Activated naive CD8-positive, alpha-beta T cell treated with anti-CD3 and anti-CD28 coated beads for 36 hours (primary cell): ENCODE results near the gene OTUB1. TPM values are rescaled to one million over a fixed set of nuclear protein-coding genes. Genes with fewer than 3 reads are reported as not detected.

ENCODE experiments used
- DNase-seq: peaks from one replicate; pipeline ENCODE4 v3.0.0; 2021
- H3K27ac Mint-ChIP-seq: one replicate; pipeline ENCODE4 v1.8.0; 2022; ENCODE audit warnings: mild to moderate bottlenecking, moderate library complexity, mixed read lengths
- H3K27me3 Mint-ChIP-seq: one replicate; pipeline ENCODE4 v1.8.0; 2022; ENCODE audit warnings: mild to moderate bottlenecking, mixed read lengths
- H3K36me3 Mint-ChIP-seq: one replicate; pipeline ENCODE4 v1.8.0; 2021; ENCODE audit warnings: mild to moderate bottlenecking, mixed read lengths
- H3K4me1 Mint-ChIP-seq: one replicate; pipeline ENCODE4 v1.8.0; 2021; ENCODE audit warnings: mixed read lengths
- H3K4me3 Mint-ChIP-seq: one replicate; pipeline ENCODE4 v1.8.0; 2022; ENCODE audit warnings: mild to moderate bottlenecking, moderate library complexity, mixed read lengths
- H3K9me3 Mint-ChIP-seq: one replicate; pipeline ENCODE4 v1.8.0; 2022; ENCODE audit warnings: mixed read lengths
- total RNA-seq, 2 experiments: library from RNA; stranded (reverse); gene quantifications; one replicate each; pipeline ENCODE4 v1.2.3, GENCODE V29; 2021

The OTUB1 gene, protein sequence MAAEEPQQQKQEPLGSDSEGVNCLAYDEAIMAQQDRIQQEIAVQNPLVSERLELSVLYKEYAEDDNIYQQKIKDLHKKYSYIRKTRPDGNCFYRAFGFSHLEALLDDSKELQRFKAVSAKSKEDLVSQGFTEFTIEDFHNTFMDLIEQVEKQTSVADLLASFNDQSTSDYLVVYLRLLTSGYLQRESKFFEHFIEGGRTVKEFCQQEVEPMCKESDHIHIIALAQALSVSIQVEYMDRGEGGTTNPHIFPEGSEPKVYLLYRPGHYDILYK
- total RNA-seq: 10 to 100 TPM; 70.5 to 72.0 TPM

DNA sequence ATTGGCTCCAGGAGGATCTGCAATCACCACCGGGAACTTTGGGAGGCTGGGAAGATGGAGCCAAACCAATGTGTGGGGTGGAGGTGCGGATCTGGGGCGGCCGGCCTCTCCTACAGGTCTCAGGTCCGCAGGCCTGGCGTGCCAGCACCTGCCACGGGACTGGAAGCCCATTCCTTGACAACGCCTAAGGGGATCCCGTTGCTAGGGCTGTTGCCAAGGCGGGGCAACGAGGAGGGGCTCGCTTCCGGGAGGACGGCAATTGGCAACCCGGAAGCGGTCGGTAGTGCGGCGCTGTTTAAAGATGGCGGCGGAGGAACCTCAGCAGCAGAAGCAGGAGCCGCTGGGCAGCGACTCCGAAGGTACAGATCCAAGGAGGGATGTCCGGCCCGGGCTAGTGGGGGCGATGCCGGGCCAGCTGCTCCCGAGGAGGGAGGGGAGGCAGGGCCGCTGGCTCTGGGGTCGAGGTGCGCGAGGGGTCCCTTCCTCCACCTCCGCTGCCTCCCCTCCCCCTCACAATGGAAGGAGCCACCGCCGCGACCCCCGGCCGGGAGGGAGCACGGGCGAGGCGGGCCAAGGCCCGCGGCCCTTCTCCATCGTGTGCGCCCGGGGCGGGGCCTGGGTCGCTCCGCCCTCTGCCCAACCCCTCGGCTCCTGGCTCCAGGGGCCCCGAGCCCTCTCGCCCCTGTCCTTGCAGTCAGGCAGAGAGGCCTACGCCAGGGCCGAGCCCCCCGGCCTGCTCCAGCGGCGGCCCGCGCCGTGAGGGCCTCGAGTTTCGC is at the start of gene OTUB1:
Gene OTUB1 (plus strand): TSS at position 283 of the 776 bp plus-strand sequence. CDS start 19 bp downstream, at position 302.
- Mint-ChIP-seq H3K36me3 (peaks cover 18% of the 10 kb centered on the region), H3K4me1 (peaks cover 26% of the 10 kb centered on the region), H3K27ac (peak within 1 kb of the TSS; percentile 95), H3K27me3 (no peaks in the 10 kb centered on the region), H3K4me3 (peak within 1 kb of the TSS; percentile 92), H3K9me3 (no peaks in the 10 kb centered on the region)
- DNase-seq: peak; percentile 88

DNA sequence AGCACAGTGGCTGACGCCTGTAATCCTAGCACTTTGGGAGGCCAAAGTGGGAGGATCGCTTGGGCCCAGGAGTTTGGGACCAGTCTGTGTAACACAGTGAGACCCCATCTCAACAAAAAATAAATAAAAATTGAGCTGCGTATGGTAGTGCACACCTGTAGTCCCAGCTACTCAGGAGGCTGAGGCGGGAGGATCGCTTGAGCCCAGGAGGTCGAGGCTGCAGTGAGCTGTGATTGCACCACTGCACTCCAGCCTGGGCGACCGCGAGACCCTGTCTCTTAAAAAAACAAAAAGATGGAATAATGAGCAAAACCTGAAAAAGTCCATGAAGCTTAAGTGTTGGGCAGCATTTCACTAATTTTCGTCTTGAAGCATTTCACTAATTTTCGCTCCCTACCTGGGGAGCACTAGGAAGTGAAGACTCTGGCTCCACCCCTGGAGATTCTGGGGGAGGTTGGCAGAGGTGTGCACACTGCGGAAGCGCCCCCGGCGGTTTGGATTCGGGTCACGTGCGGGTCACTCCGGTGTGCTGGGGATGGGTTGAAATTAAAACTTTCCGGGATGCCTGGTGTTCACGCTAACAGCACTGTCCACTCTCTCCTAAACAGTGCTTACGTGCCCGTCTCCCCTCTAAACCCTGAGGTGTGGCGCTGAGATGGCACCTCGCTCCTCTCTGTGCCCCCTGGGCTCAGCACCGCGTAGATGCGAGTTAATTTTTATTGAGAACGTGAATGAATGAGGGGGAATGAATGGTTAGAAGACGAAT is 48.3 kb upstream of the OTUB1 start:
- H3K9me3 Mint-ChIP-seq: no peaks in the 10 kb centered on the region
- no peak for DNase-seq

DNA sequence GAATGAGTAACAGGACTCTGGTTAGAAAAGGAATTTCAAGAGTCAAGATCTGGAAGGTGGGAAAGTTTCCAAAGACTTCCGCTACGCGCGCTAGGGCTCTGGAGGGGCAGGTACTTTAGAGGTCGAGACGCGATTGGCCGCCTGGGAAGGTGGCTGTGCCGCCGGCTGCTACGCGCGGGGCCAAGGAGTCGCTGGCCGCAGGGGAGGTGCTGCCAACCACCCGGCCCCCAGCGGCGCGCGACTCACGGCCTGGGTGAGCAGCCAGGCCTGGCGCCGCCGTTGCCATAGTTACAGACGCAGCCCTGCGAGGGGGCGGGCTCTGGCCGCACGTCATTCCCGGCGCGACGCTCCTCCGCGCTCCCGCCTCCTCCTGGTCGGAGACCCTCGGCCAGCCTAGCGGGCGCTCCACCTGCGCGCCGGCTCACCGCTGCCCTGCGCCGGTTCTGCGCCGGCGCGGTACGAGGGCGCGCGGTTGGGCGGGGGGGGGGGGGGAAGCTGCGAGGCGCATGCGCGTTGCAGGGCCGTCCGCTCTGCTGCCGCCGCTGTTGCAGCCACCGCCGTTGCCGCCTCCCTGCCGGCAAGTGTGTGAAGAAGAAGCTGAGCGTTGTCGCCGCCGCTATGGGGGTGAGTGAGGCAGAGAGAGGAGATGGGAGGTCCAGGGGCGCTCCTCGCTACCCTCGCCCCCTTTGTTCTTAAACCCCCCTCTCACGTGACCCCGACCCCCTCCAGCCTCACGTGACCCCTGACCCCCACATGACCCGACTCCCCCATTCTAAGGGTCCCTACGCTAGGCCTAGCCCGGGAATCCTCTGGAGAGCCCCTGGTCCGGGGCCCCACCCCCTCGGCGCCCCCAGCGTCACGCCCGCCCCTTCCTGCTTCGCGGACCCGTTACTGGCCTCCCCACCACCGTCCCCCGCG is 47.5 kb upstream of the OTUB1 start, which contains the start of gene NAA40:
Gene NAA40 (plus strand): TSS at position 524 of the 918 bp plus-strand sequence. CDS start 95 bp downstream, at position 619.
- Mint-ChIP-seq H3K4me1 (peaks cover 20% of the 10 kb centered on the region), H3K27me3 (no peaks in the 10 kb centered on the region), H3K36me3 (no peaks in the 10 kb centered on the region), H3K27ac (peak within 1 kb of the TSS; percentile 71), H3K9me3 (no peaks in the 10 kb centered on the region), H3K4me3 (peak within 1 kb of the TSS; percentile 82)
- peak; percentile 98 for DNase-seq

More for the DNA sequence above, 48.3 kb upstream of the OTUB1 start:
- peak overlapping the region; percentile 71 for H3K27ac Mint-ChIP-seq
- H3K4me3 Mint-ChIP-seq: peak overlapping the region; percentile 82
- H3K4me1 Mint-ChIP-seq: peaks cover 18% of the 10 kb centered on the region
- no peaks in the 10 kb centered on the region for H3K27me3 Mint-ChIP-seq
- no peaks in the 10 kb centered on the region for H3K36me3 Mint-ChIP-seq

DNA sequence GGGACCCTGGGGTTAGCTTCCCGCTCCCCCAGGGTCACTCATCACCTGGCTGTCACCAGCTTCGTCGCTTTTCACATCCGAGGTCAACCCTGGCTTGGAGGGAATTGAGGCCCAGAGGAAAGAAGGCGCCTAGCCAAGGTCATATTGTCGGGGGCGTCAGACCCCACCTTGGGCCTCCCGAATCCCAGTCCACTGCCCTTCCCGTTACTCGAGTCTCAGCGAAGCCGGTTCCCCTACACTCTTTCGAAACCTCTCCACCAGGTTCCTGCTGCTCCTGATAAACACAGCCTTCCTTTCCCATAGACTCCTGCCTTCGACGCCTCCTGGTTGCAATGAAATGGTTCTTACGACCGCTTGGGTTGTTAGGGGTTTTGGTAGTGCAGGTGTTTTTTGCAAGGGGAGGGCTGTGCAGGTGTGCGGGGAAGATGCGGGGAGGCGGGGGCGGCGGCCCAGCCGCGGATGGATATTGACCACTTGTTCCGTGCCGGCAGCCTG is 46.8 kb upstream of the OTUB1 start:
- Mint-ChIP-seq H3K4me3 (peak overlapping the region; percentile 82), H3K4me1 (peaks cover 22% of the 10 kb centered on the region), H3K27me3 (no peaks in the 10 kb centered on the region), H3K9me3 (no peaks in the 10 kb centered on the region), H3K36me3 (no peaks in the 10 kb centered on the region), H3K27ac (peak overlapping the region; percentile 7)
- no peak for DNase-seq

DNA sequence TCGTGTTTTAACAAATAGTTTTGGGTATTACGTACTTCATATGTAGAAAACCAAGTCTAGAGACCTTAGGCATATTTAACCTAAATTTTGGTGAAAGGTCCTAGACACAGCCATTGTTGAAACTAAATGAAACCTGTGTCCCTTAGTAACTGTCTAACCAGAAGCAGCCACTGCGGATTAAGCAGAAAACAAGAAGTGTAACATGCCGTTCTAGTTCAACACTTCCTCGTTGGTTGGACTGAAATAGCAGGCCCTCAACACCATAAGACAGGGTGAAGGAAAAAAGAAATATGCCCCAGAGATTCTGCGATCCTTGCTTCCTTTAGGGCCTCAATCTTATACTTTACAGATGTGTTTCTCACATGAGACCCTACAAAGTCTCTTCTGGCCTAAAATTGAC is 45.5 kb upstream of the OTUB1 start:
- H3K4me1 Mint-ChIP-seq: peaks cover 22% of the 10 kb centered on the region
- no peak overlapping the region for H3K27ac Mint-ChIP-seq
- H3K27me3 Mint-ChIP-seq: no peaks in the 10 kb centered on the region
- no peak for DNase-seq
- no peaks in the 10 kb centered on the region for H3K36me3 Mint-ChIP-seq
- peak overlapping the region; percentile 40 for H3K4me3 Mint-ChIP-seq
- H3K9me3 Mint-ChIP-seq: no peaks in the 10 kb centered on the region

DNA sequence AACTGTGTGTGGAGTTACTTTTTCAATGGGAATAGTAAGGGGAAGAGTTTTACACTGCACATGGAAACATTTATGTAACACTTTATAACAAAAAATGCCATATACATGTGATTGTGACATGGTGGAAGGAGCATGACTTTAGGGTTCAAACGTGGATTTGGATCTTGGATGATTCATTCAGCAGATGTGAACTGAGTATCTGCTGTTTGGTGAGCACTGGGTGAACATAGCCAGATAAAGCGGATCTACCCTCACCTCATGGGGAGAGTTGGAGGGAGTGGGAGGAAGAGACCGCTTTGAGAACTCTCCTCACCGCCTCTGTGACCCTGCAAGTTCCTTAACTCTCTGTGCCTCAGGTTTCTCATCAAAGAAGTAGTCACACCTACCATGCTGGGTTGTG is 44.3 kb upstream of the OTUB1 start:
- Mint-ChIP-seq H3K27ac (peak overlapping the region; percentile 14), H3K36me3 (no peaks in the 10 kb centered on the region), H3K4me1 (peaks cover 24% of the 10 kb centered on the region), H3K9me3 (no peaks in the 10 kb centered on the region), H3K27me3 (no peaks in the 10 kb centered on the region), H3K4me3 (no peak overlapping the region)
- no peak for DNase-seq

DNA sequence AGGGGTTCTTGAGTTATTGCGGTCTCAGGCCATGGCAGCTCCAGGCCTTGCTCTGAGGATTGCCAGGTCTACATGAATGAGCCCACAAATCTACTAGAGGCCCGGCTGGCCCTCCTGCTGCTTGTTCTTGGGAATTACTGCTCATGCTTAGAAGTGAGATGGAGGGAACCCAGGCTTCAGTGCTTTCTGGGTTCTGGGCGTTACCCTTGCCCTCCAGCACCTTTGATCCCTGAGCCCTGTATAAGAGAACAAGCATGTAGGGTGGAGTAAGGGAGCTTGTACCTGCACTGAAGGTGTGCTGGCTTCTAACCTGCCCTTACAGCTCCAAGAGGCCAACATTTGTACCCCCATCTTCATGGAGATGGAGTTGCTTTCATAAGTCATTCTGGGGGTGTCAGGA is 43.4 kb upstream of the OTUB1 start:
- Mint-ChIP-seq H3K4me3 (no peak overlapping the region), H3K4me1 (peaks cover 21% of the 10 kb centered on the region)

DNA sequence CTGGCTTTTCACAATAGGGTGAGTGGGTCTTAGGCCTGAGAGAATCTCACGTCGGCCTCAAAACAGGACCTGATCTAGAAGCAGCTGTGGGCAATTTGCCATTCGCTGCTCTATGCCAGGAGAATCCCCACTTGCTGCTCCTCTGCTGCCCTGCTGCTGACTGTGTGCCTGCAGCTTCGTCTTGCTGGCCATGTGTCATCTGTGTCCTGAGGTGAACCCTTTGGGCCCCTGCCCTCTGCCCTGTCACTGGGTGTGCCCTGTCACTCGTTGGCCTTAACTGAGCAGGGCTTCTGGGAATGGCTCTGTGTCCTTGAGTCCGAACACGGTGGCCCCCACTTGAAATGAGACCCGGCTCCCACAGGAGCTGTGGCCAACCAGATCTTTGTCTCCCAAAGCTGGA is 41.3 kb upstream of the OTUB1 start:
- Mint-ChIP-seq H3K27ac (no peak overlapping the region), H3K4me3 (no peak overlapping the region), H3K4me1 (peaks cover 14% of the 10 kb centered on the region), H3K9me3 (no peaks in the 10 kb centered on the region), H3K27me3 (no peaks in the 10 kb centered on the region), H3K36me3 (no peaks in the 10 kb centered on the region)
- no peak for DNase-seq

More for the DNA sequence above, 43.4 kb upstream of the OTUB1 start:
- Mint-ChIP-seq H3K36me3 (no peaks in the 10 kb centered on the region), H3K9me3 (no peaks in the 10 kb centered on the region), H3K27ac (no peak overlapping the region), H3K27me3 (no peaks in the 10 kb centered on the region)
- no peak for DNase-seq

DNA sequence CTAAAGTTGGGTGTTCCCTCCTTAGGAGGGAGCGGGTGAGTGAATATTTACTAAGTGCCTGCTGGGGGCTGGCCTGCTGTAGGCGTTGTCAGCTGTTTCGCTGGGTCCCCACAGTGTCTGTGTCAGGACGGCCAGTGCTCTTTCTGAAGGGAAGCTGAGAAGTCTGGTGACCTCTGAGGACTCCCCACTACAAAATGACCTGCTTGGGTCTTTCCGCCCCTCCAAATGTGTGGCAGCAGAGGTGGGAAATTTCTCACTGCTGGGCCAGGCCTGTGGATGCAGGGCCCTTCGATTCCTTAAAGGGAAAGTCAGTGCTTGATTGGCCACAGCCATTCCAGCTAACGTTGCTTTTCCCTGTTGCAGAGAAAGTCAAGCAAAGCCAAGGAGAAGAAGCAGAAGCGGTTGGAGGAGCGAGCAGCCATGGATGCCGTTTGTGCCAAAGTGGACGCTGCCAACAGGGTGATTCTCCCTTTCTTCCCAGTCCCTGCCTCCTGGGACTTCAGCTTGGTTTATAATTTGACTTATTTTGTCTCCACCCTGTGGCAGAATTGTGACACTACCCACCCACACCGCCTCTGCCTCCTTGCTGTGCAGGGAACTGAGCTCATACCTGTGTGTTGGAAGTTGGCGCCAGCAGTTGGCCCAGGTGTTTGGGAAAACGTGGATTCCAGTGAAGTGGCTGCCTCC is 40.6 kb upstream of the OTUB1 start:
- H3K27ac Mint-ChIP-seq: no peak overlapping the region
- H3K4me1 Mint-ChIP-seq: peaks cover 11% of the 10 kb centered on the region
- H3K4me3 Mint-ChIP-seq: no peak overlapping the region
- no peaks in the 10 kb centered on the region for H3K36me3 Mint-ChIP-seq
- H3K27me3 Mint-ChIP-seq: no peaks in the 10 kb centered on the region
- DNase-seq: peak; percentile 37
- no peaks in the 10 kb centered on the region for H3K9me3 Mint-ChIP-seq

DNA sequence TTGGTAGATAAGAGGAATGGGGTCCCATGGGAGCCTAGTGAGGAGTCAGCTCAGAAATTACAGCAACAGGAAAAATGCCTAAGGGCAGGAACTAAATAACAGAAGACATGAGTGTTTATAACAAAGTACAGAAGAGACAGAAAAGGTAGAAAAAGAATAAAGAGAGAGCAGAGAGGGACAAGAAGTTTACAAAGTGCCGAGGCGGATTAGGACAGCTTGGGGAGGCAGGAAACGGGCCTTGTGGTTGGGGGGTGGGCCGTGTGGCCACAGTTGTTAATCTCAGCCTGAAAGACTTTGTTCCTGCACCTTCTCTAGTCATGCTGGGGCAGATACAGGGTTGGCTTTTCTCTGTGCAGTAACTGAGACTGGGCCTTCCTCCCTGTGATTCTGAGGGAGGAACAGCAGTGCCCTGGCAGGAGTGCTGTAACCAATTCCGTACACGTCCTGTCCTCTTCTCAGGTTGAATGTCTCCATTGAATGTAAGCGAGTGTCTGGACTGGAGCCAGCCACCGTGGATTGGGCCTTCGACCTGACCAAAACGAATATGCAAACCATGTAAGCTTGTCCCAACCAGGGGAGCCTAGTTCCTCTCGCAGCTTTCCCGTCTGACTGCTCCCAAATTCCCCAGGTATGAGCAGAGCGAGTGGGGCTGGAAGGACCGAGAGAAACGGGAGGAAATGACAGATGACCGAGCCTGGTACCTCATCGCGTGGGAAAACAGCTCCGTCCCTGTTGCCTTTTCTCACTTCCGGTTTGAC is 34.3 kb upstream of the OTUB1 start:
- H3K4me3 Mint-ChIP-seq: peak overlapping the region; percentile 11
- H3K27me3 Mint-ChIP-seq: no peaks in the 10 kb centered on the region
- peaks cover 23% of the 10 kb centered on the region for H3K4me1 Mint-ChIP-seq
- no peaks in the 10 kb centered on the region for H3K9me3 Mint-ChIP-seq
- peak overlapping the region; percentile 62 for H3K27ac Mint-ChIP-seq
- peaks cover 14% of the 10 kb centered on the region for H3K36me3 Mint-ChIP-seq
- peak; percentile 41 for DNase-seq

DNA sequence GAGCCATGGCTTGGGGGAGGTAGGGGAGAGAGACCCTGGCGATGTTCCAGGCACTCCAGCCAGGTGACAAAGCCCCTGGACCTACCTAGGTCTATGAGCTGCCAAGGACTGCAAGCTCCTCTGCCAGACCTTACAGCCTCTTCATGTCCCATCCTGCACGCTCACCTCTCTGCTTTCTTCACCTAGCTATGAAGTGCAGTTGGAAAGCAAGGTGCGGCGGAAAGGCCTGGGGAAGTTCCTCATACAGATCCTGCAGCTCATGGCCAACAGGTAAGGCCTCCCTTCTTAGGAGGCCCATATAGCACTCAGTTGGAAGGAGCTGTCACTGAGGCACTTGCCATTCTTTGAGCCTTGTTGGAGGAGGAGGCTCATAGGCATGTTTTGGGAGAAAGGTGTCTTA is 33.7 kb upstream of the OTUB1 start:
- peaks cover 14% of the 10 kb centered on the region for H3K36me3 Mint-ChIP-seq
- peak overlapping the region; percentile 62 for H3K27ac Mint-ChIP-seq
- no peaks in the 10 kb centered on the region for H3K27me3 Mint-ChIP-seq
- DNase-seq: no peak
- H3K9me3 Mint-ChIP-seq: no peaks in the 10 kb centered on the region
- H3K4me1 Mint-ChIP-seq: peaks cover 23% of the 10 kb centered on the region
- no peak overlapping the region for H3K4me3 Mint-ChIP-seq

DNA sequence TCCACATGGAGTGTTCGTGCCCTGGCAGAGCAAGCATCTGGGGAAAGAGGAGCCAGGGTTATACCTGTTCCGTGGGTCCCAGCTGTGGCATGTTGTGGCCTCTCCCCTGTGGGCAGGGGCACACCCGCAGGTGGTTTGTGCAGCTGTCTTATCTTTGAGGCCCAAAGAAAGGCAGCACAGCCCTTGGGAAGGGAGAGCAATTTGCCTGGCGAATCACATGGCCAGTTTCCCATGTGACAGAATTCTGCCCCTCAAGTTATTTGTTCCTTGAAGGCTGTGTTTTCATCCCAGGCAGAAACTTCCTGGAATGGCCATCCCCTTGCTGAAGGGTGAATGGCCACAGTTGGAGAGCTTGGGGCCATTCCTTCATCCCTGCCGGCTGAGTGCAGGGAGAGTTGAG is 28.2 kb upstream of the OTUB1 start:
- Mint-ChIP-seq H3K9me3 (no peaks in the 10 kb centered on the region), H3K4me1 (peaks cover 11% of the 10 kb centered on the region), H3K27ac (no peak overlapping the region), H3K36me3 (peaks cover 10% of the 10 kb centered on the region), H3K4me3 (no peak overlapping the region), H3K27me3 (no peaks in the 10 kb centered on the region)
- no peak for DNase-seq
